IPS-NIHi7 (cell line): ENCODE results near the gene HDDC3.

Experiments used
- DNase-seq: peaks from one replicate; pipeline ENCODE4 v3.0.0; 2012; ENCODE audit warnings: mixed read lengths; ENCODE audit errors: extremely low spot score

Gene HDDC3

DNA sequence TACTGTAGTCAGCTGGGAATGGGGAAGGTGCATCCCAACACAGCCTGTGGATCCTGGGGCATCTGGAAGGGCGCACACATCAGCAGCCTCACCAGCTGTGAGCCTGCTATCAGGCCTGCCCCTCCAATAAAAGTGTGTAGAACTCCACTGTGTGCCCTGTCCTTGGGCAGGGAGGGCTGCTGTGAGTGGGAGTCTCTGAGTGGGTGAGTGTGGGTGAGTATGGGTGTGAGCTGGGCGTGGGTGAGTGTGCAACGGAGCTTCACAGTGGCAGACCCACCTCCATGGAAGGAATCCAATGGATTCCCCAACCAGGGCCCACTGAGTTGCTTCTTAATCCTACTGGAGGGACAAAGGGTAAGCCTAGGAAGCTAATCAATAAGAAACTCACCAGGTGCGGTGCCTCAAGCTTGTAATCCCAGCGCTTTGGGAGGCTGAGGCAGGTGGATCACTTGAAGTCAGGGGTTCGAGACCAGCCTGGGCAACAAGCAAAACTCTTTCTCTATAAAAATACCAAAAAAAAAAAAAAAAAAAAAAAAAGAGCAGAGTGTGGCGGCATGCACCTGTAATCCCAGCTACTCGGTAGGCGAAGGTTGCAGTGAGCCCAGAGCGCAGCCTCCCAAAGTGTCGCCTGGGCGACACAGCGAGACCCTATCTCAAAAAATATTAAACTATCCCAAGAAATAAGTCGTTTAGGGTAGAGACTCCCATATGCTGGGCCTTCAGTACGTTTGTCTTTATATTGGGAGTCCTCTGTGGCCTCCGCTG lies 21.8 kb upstream of the HDDC3 start:
- DNase-seq, result no peak

GRCh38 chr15:90952901-90953677 lies 20.7 kb upstream of the HDDC3 start:
- no peak for DNase-seq

DNA sequence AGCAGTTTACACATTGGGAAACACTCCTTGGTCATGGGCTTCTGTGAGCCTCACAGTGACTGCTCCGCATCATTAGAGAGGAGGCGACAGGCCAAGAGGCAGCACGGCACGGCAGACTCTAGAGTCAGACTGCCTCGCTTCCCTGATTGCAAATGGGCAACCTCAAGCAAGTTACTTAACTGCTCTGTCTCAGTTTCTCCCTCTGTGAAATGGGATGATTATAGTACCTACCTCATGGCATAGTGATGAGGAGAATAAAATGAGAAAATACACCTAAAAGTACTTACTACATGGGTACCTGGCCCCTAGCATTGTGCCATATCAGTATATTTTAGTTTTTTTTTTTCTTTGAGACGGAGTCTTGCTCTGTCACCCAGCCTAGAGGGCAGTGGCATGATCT lies 18.3 kb upstream of the HDDC3 start:
- DNase-seq, result no peak

GRCh38 chr15:90949979-90950675 lies 17.8 kb upstream of the HDDC3 start:
- no peak for DNase-seq

- no peak for DNase-seq
Measured at GRCh38 chr15:90948506-90948905, 16.2 kb upstream of the HDDC3 start.

DNA sequence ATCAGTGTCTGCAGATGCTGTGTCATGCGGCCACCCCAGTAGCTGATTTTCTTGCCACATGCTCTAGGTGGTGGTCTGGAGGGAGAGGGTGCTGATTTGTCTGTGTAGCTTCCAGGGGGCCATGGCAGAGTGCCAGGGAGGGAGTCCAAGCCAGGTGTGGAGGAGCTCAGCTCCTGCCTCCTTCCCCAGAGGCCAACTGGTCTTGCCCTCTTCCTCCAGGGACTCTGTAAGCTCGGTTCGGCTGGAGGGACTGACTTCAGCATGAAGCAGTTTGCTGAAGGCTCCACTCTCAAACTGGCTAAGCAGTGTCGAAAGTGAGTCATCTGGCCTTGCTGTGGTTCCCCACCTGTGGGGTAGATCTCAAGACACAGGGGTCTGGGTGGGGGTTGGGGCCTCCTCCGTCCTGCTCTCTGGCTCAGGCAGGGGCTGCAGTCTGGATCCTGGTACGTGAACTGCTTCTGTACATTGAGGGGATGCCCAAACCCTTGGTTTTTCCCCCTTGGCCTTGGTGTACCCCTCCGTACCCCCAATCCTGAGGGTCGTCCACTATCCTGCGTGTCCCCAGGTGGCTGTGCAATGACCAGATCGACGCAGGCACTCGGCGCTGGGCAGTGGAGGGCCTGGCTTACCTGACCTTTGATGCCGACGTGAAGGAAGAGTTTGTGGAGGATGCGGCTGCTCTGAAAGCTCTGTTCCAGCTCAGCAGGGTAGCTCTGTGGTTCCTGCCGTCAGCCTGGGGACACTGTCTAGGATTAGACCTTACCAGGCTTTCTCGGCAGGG lies 15.4 kb upstream of the HDDC3 start:
- no peak for DNase-seq

- DNase-seq, result no peak
Measured at GRCh38 chr15:90946941-90947576, 14.7 kb upstream of the HDDC3 start.

DNA sequence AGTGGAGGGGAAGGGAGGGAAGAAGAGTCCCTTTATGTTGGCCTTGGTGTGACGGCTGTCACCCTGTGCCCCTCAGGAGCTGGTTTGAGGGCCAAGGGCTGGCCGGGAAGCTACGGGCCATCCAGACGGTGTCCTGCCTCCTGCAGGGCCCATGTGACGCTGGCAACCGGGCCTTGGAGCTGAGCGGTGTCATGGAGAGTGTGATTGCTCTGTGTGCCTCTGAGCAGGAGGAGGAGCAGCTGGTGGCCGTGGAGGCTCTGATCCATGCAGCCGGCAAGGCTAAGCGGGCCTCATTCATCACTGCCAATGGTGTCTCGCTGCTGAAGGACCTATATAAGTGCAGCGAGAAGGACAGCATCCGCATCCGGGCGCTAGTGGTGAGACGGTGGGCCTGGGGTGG lies 14.2 kb upstream of the HDDC3 start:
- no peak for DNase-seq

GRCh38 chr15:90945091-90945490 lies 12.7 kb upstream of the HDDC3 start:
- no peak for DNase-seq

GRCh38 chr15:90942354-90943120 lies 10.2 kb upstream of the HDDC3 start:
- DNase-seq, result no peak

DNA sequence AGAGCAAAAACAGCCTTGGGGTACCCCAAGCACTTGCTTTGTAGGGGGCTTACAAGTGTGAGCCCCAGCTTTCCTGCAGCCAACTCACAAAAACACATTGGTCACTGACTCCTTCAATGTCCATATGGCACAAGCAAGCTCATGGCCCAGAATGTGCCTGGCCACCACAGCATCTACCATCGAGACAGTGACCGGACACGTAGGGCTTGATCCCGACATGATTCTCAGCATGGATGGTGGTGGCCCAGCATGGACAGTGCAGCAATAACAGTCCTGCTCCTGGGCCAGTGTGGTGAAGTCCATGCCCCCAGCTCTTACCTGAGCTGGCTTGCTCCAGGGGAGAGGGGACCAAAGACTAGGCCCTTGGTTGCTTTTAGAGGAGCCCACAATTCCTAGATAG lies 8.7 kb upstream of the HDDC3 start:
- no peak for DNase-seq

GRCh38 chr15:90939756-90940155 lies 7.4 kb upstream of the HDDC3 start:
- no peak for DNase-seq

DNA sequence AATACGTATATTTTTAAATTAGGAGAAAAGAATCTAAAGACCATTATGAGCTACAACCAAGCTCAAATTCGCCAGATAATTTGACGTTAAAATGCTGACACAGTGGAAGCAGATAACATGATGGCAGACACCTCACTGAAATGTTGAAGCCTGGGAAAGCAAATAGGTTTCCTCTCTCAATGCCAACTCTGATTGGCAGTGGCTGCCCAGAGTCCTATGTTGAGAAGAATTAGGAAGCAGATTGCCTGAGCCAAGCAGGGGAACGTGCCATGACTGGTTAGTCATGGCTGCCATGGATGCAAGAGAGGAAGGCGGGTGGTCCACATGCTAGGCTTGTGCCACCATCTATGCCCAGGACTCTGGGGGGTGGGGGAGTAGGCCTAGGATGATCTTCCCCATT lies 5.9 kb upstream of the HDDC3 start:
- DNase-seq, result no peak

DNA sequence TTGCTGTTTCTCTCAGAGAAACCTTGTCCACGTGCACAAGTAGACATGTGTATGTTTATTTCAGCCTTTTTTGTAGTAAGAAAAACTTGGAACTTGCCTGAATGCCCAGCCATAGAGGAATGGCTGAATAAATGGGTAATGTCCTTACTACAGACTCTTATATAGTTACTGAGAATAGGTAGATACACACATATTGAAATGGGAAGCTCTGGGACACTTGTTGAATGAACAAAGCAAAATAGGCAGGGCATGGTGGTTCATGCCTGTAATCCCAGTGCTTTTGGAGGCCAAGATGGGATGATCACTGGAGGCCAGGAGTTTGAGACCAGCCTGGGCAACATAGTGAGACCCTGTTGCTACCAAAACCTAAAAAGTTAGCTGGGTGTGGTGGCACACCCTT lies 4.5 kb upstream of the HDDC3 start:
- DNase-seq, result no peak

GRCh38 chr15:90934949-90935751 lies 2.8 kb upstream of the HDDC3 start, which contains the start of gene UNC45A:
UNC45A (plus strand) TSS chr15:90935285; CDS start chr15:90935325, 40 bp downstream.
- DNase-seq, result peak; percentile 99

- peak; percentile 92 for DNase-seq
Measured at GRCh38 chr15:90934256-90934948, 2.1 kb upstream of the HDDC3 start.

- DNase-seq, result no peak
Measured at GRCh38 chr15:90933301-90933700, 952 bp upstream of the HDDC3 start.

- DNase-seq, result no peak
Measured at GRCh38 chr15:90932660-90932991, 277 bp upstream of the HDDC3 start.

- no peak for DNase-seq
Measured at GRCh38 chr15:90931575-90931827, 848 bp downstream of the HDDC3 start.
